Natural killer cell (primary cell): ENCODE measurements around the gene AIFM1. TPM values are rescaled to one million over a fixed set of nuclear protein-coding genes. Genes with fewer than 3 reads are reported as not detected.

Source experiments
- ATAC-seq, 3 donors: fragments of 150-1000 bp in 2 of 3; fragments of 200-7000 bp in 1 of 3; cut with Tn5 transposase; 1 replicate in 1 of 3; 2 replicates in 2 of 3; pipeline ENCODE4 v1.10.0; 2021; ENCODE audit warnings: mild to moderate bottlenecking in 2 of 3, moderate library complexity in 2 of 3
- DNase-seq, 2 donors: peaks; one replicate each; pipeline versions ENCODE4 v3.0.0 to v3.0.0-alpha.2; 2013 to 2021; ENCODE audit warnings: mixed read lengths in 1 of 2
- H3K27ac ChIP-seq: one replicate; pipeline ENCODE4 v1.5.1; 2013; ENCODE audit warnings: mild to moderate bottlenecking, low read length
- H3K27me3 ChIP-seq: one replicate; pipeline ENCODE4 v1.6.1; 2013; ENCODE audit warnings: low read length; ENCODE audit not compliant: control insufficient read depth, insufficient read depth
- H3K36me3 ChIP-seq: one replicate; pipeline ENCODE4 v1.6.1; 2013; ENCODE audit warnings: low read length; ENCODE audit not compliant: control insufficient read depth, insufficient read depth
- H3K4me1 ChIP-seq: one replicate; pipeline ENCODE4 v1.6.1; 2013; ENCODE audit warnings: low read length; ENCODE audit not compliant: control insufficient read depth, insufficient read depth
- H3K4me3 ChIP-seq: one replicate; pipeline ENCODE4 v1.5.1; 2013; ENCODE audit warnings: low read length
- H3K9me3 ChIP-seq: one replicate; pipeline ENCODE4 v1.6.1; 2013; ENCODE audit warnings: low read length; ENCODE audit not compliant: control insufficient read depth, insufficient read depth
- H3K27ac Mint-ChIP-seq, 2 donors: one replicate each; pipeline ENCODE4 v1.8.0; 2022; ENCODE audit warnings: mild to moderate bottlenecking in 2 of 2, mixed read lengths in 2 of 2, moderate library complexity in 1 of 2
- H3K27me3 Mint-ChIP-seq, 2 donors: one replicate each; pipeline ENCODE4 v1.8.0; 2022; ENCODE audit warnings: low read depth in 2 of 2, mixed read lengths in 2 of 2
- H3K36me3 Mint-ChIP-seq: one replicate; pipeline ENCODE4 v1.8.0; 2022; ENCODE audit warnings: mixed read lengths
- H3K4me1 Mint-ChIP-seq, 2 donors: one replicate each; pipeline ENCODE4 v1.8.0; 2022; ENCODE audit warnings: mixed read lengths in 2 of 2
- H3K4me3 Mint-ChIP-seq: one replicate; pipeline ENCODE4 v1.8.0; 2022; ENCODE audit warnings: mild to moderate bottlenecking, moderate library complexity, mixed read lengths
- H3K9me3 Mint-ChIP-seq, 2 donors: one replicate each; pipeline ENCODE4 v1.8.0; 2022; ENCODE audit warnings: mixed read lengths in 2 of 2
- CTCF ChIP-seq: fragments of 200-600 bp; IDR thresholded peaks from one replicate; pipeline ENCODE4 v1.8.0; 2022; ENCODE audit warnings: antibody characterized with exemption
- WGBS: methylation state at CpG from one replicate; pipeline ENCODE4 v1.1.7; 2013; ENCODE audit warnings: missing lambda C conversion rate; ENCODE audit not compliant: insufficient coverage; 5-methylcytosine and 5-hydroxymethylcytosine counted together
- intact Hi-C: fragments of 100-400 bp; cut with micrococcal nuclease; formaldehyde crosslinking; loops from one replicate; pipeline ENCODE4 v1.14.2; 2022
- total RNA-seq, 4 donors: library from RNA; stranded (reverse); fragments of 120-200 nt in 1 of 4; gene quantifications; one replicate each; pipeline versions ENCODE4 v1.2.3 to v1.2.4, GENCODE V29; 2013 to 2022

Gene AIFM1
- total RNA-seq, 3 donors from 2014 or later (not counting 1 experiment from before 2014, with no cell fraction given): 16.2 to 21.1 (median 17.0) TPM

DNA sequence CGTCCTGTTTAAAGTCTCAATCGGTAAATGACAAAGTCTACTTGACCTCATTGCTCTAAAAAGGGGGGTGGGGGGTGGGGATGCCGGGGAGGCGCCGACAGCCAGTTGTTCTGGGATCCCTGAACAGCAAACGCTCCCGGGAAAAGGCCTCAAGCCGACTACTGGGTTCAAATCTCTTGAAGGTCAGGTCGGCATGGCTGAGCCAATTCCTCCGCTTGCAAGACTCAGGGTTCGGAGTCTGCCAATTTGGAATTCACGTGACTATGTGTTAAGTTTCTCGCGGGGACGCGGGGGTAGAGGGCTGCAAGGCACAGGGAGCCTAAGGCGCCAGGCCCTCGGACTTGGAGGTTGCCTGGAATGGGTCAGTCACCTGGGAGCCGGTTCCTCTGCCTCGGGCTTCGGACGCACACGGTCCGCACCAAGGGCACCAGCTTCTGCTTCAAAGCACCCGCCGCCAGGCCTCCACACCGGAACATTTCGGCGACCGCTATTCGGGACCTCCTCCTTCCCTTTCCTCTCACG, 399 bp downstream of the AIFM1 start:
- DNase-seq: no peak
- Histone ChIP-seq H3K4me1 (peaks cover 6% of the 10 kb centered on the region), H3K9me3 (no peaks in the 10 kb centered on the region), H3K27me3 (no peaks in the 10 kb centered on the region), H3K27ac (peak overlapping the region; percentile 91), H3K4me3 (peak overlapping the region; percentile 71), H3K36me3 (no peaks in the 10 kb centered on the region)
- peak overlapping the region; percentile 90 to 91 for H3K27ac Mint-ChIP-seq
- intact Hi-C loops: loop anchor here (5.0 kb wide), 1 partner anchor 383 kb away; no protein-coding TSS in a partner anchor
- no peak for TF ChIP-seq CTCF
- peak overlapping the region; percentile 88 for H3K4me3 Mint-ChIP-seq
- peaks cover 15 to 30% of the 10 kb centered on the region in 2 donors for H3K4me1 Mint-ChIP-seq
- no peaks in the 10 kb centered on the region for H3K36me3 Mint-ChIP-seq
- ATAC-seq: peak; percentile 24 to 34 (median 24)
- WGBS: 0% methylated on average over 30 of the region's 32 CpGs
- no peaks in the 10 kb centered on the region for H3K9me3 Mint-ChIP-seq
- peaks cover 0 to 15% of the 10 kb centered on the region in 2 donors for H3K27me3 Mint-ChIP-seq

DNA sequence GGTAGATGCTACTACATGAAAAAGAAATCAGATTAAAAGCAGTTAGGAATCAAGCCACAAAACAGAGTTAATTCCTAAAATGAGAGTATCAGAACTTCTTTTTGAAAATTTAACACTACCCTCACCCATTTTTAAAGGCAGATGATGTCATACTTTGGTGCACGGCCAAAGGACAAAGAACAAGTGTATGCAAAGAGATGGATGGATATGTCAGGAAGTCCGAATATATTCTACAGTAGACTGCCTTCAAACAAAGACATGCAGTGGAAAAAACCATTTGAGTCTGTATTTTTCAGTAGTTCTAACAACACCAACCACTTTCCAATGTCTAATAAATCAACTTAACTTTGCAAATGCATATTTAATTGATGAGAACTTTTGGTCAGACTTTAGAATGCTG, 2.2 kb downstream of the AIFM1 start:
- WGBS: no CpG with 5 or more reads among the region's 2 CpGs
- DNase-seq (no peak), ATAC-seq (no peak)
- Histone ChIP-seq H3K9me3 (no peaks in the 10 kb centered on the region), H3K27ac (no peak overlapping the region), H3K36me3 (no peaks in the 10 kb centered on the region), H3K27me3 (no peaks in the 10 kb centered on the region), H3K4me3 (no peak overlapping the region), H3K4me1 (peaks cover 6% of the 10 kb centered on the region)
- no peaks in the 10 kb centered on the region for H3K36me3 Mint-ChIP-seq
- H3K27me3 Mint-ChIP-seq: peaks cover 0 to 15% of the 10 kb centered on the region in 2 donors
- no peaks in the 10 kb centered on the region for H3K9me3 Mint-ChIP-seq
- no peak overlapping the region for H3K27ac Mint-ChIP-seq
- intact Hi-C loops: no loop called here
- TF ChIP-seq CTCF: no peak
- peaks cover 15 to 33% of the 10 kb centered on the region in 2 donors for H3K4me1 Mint-ChIP-seq
- peak overlapping the region; percentile 9 for H3K4me3 Mint-ChIP-seq

GRCh38 chrX:130162094-130162735, 3.4 kb downstream of the AIFM1 start:
- Mint-ChIP-seq H3K9me3 (no peaks in the 10 kb centered on the region), H3K27ac (peak overlapping the region in 1 of 2 donors; percentile 46)
- H3K9me3 ChIP-seq: no peaks in the 10 kb centered on the region

More at GRCh38 chrX:130162094-130162735, 3.4 kb downstream of the AIFM1 start:
- intact Hi-C loops: no loop called here
- no peak for TF ChIP-seq CTCF
- WGBS: 68% methylated on average over 4 of the region's 6 CpGs
- DNase-seq: no peak
- H3K27ac ChIP-seq: no peak overlapping the region
- H3K4me3 Mint-ChIP-seq: no peak overlapping the region
- peaks cover 0 to 15% of the 10 kb centered on the region in 2 donors for H3K27me3 Mint-ChIP-seq
- no peaks in the 10 kb centered on the region for H3K36me3 ChIP-seq
- H3K4me1 ChIP-seq: peaks cover 6% of the 10 kb centered on the region
- no peak overlapping the region for H3K4me3 ChIP-seq
- peaks cover 15 to 33% of the 10 kb centered on the region in 2 donors for H3K4me1 Mint-ChIP-seq
- no peak for ATAC-seq
- no peaks in the 10 kb centered on the region for H3K27me3 ChIP-seq
- no peaks in the 10 kb centered on the region for H3K36me3 Mint-ChIP-seq
